GM12872 (cell line): ENCODE data around the gene GDI2.

Source experiments
- CTCF ChIP-seq: IDR thresholded peaks from 3 replicates; pipeline ENCODE4 v1.5.1; 2011; ENCODE audit warnings: low read depth, mild to moderate bottlenecking, low read length, moderate library complexity; ENCODE audit not compliant: insufficient read depth

Gene GDI2

GRCh38 chr10:5760515-5760914 lies 52.7 kb downstream of the GDI2 start:
- no peak for TF ChIP-seq CTCF

GRCh38 chr10:5758927-5759326 lies 54.3 kb downstream of the GDI2 start:
- TF ChIP-seq CTCF = no peak

GRCh38 chr10:5757766-5758517 lies 55.3 kb downstream of the GDI2 start:
- no peak for TF ChIP-seq CTCF

- no peak for TF ChIP-seq CTCF
Measured at GRCh38 chr10:5752301-5752871, 60.8 kb downstream of the GDI2 start.

- no peak for TF ChIP-seq CTCF
Measured at GRCh38 chr10:5751601-5752253, 61.5 kb downstream of the GDI2 start.

- no peak for TF ChIP-seq CTCF
Measured at GRCh38 chr10:5748394-5748803, 64.8 kb downstream of the GDI2 start.

- TF ChIP-seq CTCF = no peak
Measured at GRCh38 chr10:5746197-5746596, 67.0 kb downstream of the GDI2 start.
